Naive thymus-derived CD8-positive, alpha-beta T cell (primary cell): ENCODE data around the gene RNF220. TPM values are rescaled to one million over a fixed set of nuclear protein-coding genes. Genes with fewer than 3 reads are reported as not detected.

Experiments used
- ATAC-seq, 2 donors: fragments of 150-1000 bp; cut with Tn5 transposase in 1 of 2; sonication (Bioruptor Pico), chemical (Tn5 transposase) in 1 of 2; 1 replicate in 1 of 2; 2 replicates in 1 of 2; pipeline ENCODE4 v1.10.0; 2021; ENCODE audit warnings: mild to moderate bottlenecking in 2 of 2, moderate library complexity in 2 of 2
- POLR2A ChIA-PET: fragments of 350-600 bp; sonication (Branson Sonifier 250); formaldehyde crosslinking; loops from one replicate; lab custom pipeline; 2021; ENCODE audit warnings: antibody characterized with exemption; lab: Charles Lee
- DNase-seq, 10 donors: peaks; one replicate each; pipeline versions ENCODE4 v3.0.0 to v3.0.0-alpha.2; 2020 to 2022
- H3K27ac Mint-ChIP-seq, 10 donors: one replicate each; pipeline ENCODE4 v1.8.0; 2020 to 2022; ENCODE audit warnings: mild to moderate bottlenecking in 10 of 10, mixed read lengths in 10 of 10, moderate library complexity in 4 of 10, inconsistent platforms in 1 of 10
- H3K27me3 Mint-ChIP-seq, 5 donors: one replicate each; pipeline ENCODE4 v1.8.0; 2021 to 2022; ENCODE audit warnings: mixed read lengths in 5 of 5
- H3K36me3 Mint-ChIP-seq, 3 donors: one replicate each; pipeline ENCODE4 v1.8.0; 2020 to 2022; ENCODE audit warnings: mixed read lengths in 3 of 3, mild to moderate bottlenecking in 2 of 3, inconsistent platforms in 1 of 3
- H3K4me1 Mint-ChIP-seq, 4 donors: one replicate each; pipeline ENCODE4 v1.8.0; 2021 to 2022; ENCODE audit warnings: mixed read lengths in 4 of 4
- H3K4me3 Mint-ChIP-seq, 10 donors: one replicate each; pipeline ENCODE4 v1.8.0; 2020 to 2022; ENCODE audit warnings: mild to moderate bottlenecking in 10 of 10, mixed read lengths in 10 of 10, moderate library complexity in 6 of 10, inconsistent platforms in 1 of 10
- H3K9me3 Mint-ChIP-seq, 9 donors: one replicate each; pipeline ENCODE4 v1.8.0; 2020 to 2022; ENCODE audit warnings: mixed read lengths in 9 of 9, mild to moderate bottlenecking in 3 of 9, inconsistent platforms in 1 of 9, moderate library complexity in 1 of 9
- polyA plus RNA-seq, 3 donors: library from polyadenylated mRNA; unstranded; fragments of 300-500 nt; fragmentation: Illumina TruSeq; gene quantifications; one replicate each; pipeline ENCODE4 v1.2.3, GENCODE V29; 2021
- total RNA-seq, 8 experiments: library from RNA in 2 of 8; stranded (reverse) in 2 of 8; gene quantifications; one replicate each; pipeline ENCODE4 v1.2.3 and lab custom pipeline; 2021 to 2026

Gene RNF220
- total and polyA plus RNA-seq, 5 experiments from 2014 or later, result 62.2 to 129 (median 103) TPM

DNA sequence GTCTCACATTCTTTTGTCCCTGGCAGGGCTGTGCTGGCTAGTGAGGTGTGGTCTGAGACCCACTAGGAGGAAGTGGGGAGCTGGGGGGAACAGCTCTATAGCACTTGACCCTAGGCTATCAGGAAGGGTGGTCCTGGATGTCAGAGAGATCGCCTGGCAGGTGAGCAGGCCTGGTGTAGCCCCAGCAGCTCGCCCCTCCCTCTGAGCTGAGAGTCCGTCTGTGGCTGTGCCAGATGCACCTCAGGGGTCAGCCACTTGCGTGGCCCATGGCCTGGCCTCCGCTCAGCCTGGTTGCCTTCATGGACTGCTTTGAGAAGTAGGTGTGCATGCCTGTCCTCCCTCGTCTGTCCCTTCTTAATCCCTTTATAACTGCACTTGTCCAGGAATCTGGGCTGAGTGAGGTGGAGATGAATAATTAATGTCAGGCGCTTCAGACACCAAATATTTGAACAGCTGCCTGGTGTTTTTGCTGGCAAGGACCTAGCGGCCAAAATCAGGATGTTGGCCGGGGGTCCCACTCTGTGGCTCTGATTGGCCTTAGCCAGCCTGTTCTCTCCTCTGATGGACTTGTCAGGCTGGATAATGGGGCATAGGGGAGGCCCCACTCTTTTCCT lies 238.8 kb downstream of the RNF220 start:
- H3K27ac Mint-ChIP-seq, result peak overlapping the region in 4 of 10 donors; percentile 17 to 83 (median 45)
- H3K4me1 Mint-ChIP-seq, result peaks cover 0 to 20% (median 10%) of the 10 kb centered on the region in 4 donors
- DNase-seq, result no peak
- POLR2A ChIA-PET, result no interaction called here
- no peak overlapping the region for H3K4me3 Mint-ChIP-seq
- no peaks in the 10 kb centered on the region for H3K27me3 Mint-ChIP-seq
- H3K9me3 Mint-ChIP-seq, result no peaks in the 10 kb centered on the region
- H3K36me3 Mint-ChIP-seq, result peaks cover 0 to 90% (median 3%) of the 10 kb centered on the region in 3 donors
- no peak for ATAC-seq

DNA sequence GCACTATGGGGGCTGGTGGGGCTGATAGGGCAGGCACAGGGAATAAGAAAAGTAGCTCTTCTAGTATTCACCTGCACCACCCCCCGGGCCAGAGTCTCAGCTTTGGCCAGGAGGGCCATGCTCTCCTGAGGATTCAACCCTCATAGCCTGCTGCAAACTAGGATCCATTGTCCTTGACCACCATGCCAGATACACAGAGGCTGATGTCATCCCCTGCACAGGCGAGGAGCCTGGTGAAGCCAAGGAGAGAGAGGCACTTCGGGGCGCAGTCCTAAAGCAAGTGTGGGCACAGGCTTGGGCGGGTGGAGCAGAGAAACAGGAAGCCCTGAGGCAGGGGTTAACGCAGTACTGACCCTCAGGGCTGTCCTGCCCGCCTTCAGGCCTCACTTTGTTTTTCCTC lies 239.8 kb downstream of the RNF220 start:
- Mint-ChIP-seq H3K9me3 (no peaks in the 10 kb centered on the region), H3K36me3 (peaks cover 0 to 89% (median 3%) of the 10 kb centered on the region in 3 donors), H3K4me3 (no peak overlapping the region), H3K27ac (peak overlapping the region in 1 of 10 donors; percentile 17), H3K4me1 (peaks cover 0 to 20% (median 12%) of the 10 kb centered on the region in 4 donors), H3K27me3 (no peaks in the 10 kb centered on the region)
- ATAC-seq, result no peak
- no peak for DNase-seq
- POLR2A ChIA-PET, result no interaction called here

DNA sequence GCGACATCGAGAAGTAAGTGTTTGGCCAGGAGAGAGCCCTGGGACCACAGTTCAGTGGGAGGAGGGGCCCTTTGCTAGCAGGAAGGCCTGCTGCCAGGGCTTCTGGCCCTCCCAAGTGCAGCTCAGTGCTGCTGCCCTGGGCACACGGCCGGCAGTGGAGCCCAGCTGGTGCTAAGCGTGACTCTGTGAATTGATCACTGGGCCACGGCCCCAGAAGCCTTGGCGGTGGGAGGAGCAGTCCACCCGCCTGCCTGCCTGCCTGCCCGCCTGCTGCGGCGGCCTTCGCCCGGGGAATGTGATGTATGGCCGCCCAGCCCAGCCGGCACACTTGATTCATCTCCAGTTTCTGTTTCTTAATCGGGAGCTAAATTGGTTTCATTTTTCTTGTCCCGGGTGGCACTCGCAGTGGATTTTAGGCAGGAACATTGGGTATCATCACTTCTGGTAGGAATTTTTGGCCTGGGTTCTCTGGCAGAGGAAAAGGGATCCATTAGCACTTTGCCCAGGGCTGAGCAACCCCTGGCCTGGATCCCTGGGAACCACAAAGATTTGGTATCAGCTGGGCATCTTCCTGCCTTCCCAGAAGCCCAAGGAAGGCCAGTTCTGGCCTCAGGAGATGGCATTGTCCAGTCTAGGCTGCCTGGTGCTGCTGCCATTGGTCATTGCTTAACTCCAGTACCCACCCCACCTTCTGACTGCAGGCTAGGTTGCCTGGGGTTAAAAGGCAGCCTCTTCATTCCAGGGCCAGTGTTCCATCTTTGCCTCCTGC lies 240.6 kb downstream of the RNF220 start:
- H3K27me3 Mint-ChIP-seq, result no peaks in the 10 kb centered on the region
- DNase-seq (no peak), ATAC-seq (no peak)
- H3K36me3 Mint-ChIP-seq, result peaks cover 0 to 93% (median 3%) of the 10 kb centered on the region in 3 donors
- peak overlapping the region in 3 of 10 donors; percentile 48 to 71 (median 58) for H3K27ac Mint-ChIP-seq
- H3K4me1 Mint-ChIP-seq, result peaks cover 0 to 20% (median 12%) of the 10 kb centered on the region in 4 donors
- H3K4me3 Mint-ChIP-seq, result no peak overlapping the region
- POLR2A ChIA-PET, result no interaction called here
- H3K9me3 Mint-ChIP-seq, result no peaks in the 10 kb centered on the region

DNA sequence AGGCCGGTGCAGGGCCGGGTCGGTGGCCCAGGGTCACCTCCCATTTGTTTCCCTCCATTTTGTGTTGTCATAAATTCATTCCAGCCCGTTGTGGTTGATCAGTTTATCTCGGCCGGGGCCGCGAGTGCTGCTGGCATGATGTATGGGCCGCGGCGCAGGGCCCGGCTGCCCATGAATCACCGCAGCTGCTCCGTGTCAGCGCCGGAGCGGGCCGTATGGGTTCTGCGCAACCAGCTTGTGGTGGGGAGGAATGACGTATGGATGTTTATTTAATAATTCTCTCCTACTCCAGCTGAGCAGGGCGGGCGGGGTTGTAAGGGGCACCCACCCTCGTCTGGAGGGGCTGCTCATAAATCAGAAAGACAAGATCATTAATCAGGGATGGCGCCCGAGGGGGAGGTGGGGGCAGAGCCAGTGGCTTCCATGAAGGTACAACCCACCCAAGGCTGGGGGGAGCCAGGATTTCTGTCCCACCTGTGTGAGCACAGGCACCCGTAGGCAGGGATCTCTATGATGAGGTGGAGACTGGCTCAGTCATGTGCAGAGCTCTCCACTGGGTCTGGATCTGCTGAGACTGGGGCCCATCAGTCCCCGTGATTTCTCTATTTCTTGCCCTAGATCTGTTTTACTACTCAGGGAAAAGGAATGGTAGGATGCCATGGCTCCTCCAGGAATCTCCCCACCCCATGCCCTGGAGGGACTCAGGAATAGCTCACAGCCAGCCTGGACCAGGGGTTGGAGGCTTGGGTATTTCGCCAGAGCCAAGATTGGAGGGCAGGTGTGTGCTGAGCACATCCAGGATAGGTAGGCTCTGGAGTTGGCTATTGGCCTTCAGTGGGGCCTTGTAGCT lies 241.4 kb downstream of the RNF220 start:
- peaks cover 0 to 20% (median 10%) of the 10 kb centered on the region in 4 donors for H3K4me1 Mint-ChIP-seq
- DNase-seq (no peak), ATAC-seq (no peak)
- H3K4me3 Mint-ChIP-seq, result no peak overlapping the region
- H3K27me3 Mint-ChIP-seq, result no peaks in the 10 kb centered on the region
- H3K36me3 Mint-ChIP-seq, result peaks cover 0 to 90% (median 3%) of the 10 kb centered on the region in 3 donors
- peak overlapping the region in 2 of 10 donors; percentile 48 to 56 for H3K27ac Mint-ChIP-seq
- POLR2A ChIA-PET, result interaction anchor here (0.7 kb wide), 1 partner anchor 28 kb away, joined by 3 read pairs; the partner anchor contains the start of genes ARMH1 and TMEM53
- H3K9me3 Mint-ChIP-seq, result no peaks in the 10 kb centered on the region

DNA sequence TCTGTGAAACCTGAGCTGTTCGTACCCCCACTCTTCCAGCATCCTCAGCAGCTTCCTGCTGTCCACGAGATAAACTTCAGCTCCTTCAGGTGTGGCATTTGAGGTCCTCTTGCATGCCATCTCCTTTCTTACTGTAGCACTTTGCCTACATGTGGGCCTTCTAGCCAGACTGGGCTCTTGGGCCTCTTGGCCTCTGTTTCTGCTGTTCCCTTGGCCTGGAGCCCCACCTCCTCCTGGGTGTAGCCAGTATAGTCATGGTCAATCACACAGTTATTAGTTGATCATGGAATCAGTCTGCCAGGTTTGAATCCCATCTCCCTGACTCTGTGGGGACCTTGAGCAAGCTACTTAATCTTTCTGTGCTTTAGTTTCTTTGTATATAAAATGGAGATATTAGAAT lies 242.8 kb downstream of the RNF220 start:
- Mint-ChIP-seq H3K36me3 (peaks cover 0 to 78% (median 3%) of the 10 kb centered on the region in 3 donors), H3K9me3 (no peaks in the 10 kb centered on the region), H3K27ac (peak overlapping the region in 5 of 10 donors; percentile 4 to 73 (median 61)), H3K4me1 (peaks cover 0 to 18% (median 8%) of the 10 kb centered on the region in 4 donors), H3K27me3 (no peaks in the 10 kb centered on the region), H3K4me3 (no peak overlapping the region)
- POLR2A ChIA-PET, result interaction anchor here (1.1 kb wide), 1 partner anchor 16 kb away, joined by 3 read pairs; no protein-coding TSS in a partner anchor
- DNase-seq (no peak), ATAC-seq (no peak)

DNA sequence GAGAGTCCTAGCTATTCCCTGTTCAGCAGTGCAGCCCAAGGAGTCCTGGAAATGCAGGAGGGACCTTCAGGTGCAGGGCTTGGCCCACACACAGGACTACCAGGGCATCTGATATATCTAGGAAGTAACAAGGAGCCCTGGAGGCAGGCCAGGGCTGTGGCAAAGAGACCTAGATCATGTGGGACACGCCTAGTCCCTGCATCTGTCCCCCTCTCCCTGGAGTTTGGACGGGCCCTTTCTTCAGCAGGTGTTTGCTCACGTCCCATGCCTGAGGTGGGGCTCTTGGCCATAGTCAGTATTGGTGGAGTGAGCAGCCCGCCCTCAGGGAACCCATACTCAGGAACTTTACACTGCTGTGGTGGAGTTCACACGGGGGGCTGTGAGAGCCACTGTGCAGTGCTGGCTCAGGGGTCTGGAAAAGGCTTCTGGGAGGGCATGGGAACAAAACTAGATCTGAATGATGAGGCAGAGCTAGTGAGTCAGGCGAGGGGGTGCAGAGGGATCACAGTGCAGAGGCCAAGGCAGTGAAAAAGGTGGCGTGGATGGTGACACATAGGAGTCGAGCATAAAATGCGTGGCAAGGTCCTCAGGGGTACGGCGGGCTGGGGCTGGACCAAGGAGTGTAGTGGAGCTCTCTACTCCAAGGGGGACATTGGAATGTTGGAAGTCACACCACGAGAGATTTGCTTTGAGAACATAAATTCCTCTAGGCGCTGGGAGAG lies 243.6 kb downstream of the RNF220 start:
- Mint-ChIP-seq H3K27me3 (no peaks in the 10 kb centered on the region), H3K36me3 (peaks cover 0 to 70% (median 0%) of the 10 kb centered on the region in 3 donors), H3K9me3 (no peaks in the 10 kb centered on the region), H3K27ac (peak overlapping the region in 6 of 10 donors; percentile 52 to 78 (median 67)), H3K4me1 (peaks cover 0 to 14% (median 4%) of the 10 kb centered on the region in 4 donors), H3K4me3 (no peak overlapping the region)
- no peak for DNase-seq
- POLR2A ChIA-PET, result no interaction called here
- no peak for ATAC-seq

DNA sequence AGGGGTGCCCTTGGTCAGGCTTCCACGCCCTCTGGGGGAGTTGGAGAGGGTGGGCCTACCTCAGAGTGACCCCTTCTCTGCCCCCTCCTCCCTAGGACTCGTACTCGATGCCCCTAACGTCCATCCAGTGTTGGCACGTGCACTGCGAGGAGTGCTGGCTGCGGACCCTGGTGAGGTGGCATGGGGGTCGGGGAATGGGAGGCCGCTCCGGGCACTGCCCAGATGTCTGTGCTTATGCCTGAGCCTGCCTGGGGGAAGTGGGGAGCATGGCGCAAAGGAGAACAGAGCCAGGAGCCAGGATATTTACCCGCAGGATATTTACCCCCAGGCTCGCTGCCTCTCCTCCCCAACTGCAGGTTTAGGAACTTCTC lies 244.7 kb downstream of the RNF220 start:
- peaks cover 0 to 63% (median 0%) of the 10 kb centered on the region in 3 donors for H3K36me3 Mint-ChIP-seq
- no peak overlapping the region for H3K27ac Mint-ChIP-seq
- no peaks in the 10 kb centered on the region for H3K9me3 Mint-ChIP-seq
- no peak overlapping the region for H3K4me3 Mint-ChIP-seq
- peaks cover 0 to 10% (median 4%) of the 10 kb centered on the region in 4 donors for H3K4me1 Mint-ChIP-seq
- POLR2A ChIA-PET, result no interaction called here
- DNase-seq (no peak), ATAC-seq (no peak)
- H3K27me3 Mint-ChIP-seq, result no peaks in the 10 kb centered on the region

DNA sequence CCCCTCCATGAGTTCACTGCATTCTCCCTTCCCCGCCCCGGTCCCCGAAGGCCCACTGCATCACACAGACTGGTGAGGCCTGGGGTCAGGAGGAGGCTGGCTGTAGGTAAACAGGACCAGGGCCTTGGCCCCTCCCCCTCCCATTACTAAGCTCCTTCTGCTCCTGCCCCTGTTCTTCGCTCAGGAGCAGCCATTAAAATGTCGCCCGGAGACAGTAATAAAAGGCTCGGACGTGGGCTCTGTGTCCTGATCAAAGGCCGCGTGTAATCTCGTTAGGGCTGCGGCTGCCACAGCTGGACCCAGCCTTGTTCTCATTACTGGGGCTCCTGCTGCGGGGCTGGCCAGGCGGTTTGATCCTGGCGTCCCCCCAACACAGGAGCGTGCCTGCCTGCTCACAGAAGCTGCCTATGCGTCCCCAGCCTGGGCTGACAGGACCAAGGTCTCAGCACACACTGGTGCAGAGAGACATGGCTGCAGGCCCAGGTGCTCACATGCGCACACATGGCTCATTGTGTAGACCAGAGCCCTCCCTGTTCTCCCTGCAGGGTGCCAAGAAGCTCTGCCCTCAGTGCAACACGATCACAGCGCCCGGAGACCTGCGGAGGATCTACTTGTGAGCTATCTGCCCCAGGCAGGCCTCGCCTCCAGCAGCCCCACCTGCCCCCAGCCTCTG lies 245.2 kb downstream of the RNF220 start:
- Mint-ChIP-seq H3K36me3 (peaks cover 0 to 58% (median 0%) of the 10 kb centered on the region in 3 donors), H3K27me3 (no peaks in the 10 kb centered on the region), H3K27ac (peak overlapping the region in 3 of 10 donors; percentile 8 to 85 (median 9)), H3K4me3 (no peak overlapping the region), H3K9me3 (no peaks in the 10 kb centered on the region), H3K4me1 (peaks cover 0 to 10% (median 4%) of the 10 kb centered on the region in 4 donors)
- DNase-seq (no peak), ATAC-seq (no peak)
- POLR2A ChIA-PET, result interaction anchor here (1.1 kb wide), 1 partner anchor 13 kb away, joined by 3 read pairs; no protein-coding TSS in a partner anchor

DNA sequence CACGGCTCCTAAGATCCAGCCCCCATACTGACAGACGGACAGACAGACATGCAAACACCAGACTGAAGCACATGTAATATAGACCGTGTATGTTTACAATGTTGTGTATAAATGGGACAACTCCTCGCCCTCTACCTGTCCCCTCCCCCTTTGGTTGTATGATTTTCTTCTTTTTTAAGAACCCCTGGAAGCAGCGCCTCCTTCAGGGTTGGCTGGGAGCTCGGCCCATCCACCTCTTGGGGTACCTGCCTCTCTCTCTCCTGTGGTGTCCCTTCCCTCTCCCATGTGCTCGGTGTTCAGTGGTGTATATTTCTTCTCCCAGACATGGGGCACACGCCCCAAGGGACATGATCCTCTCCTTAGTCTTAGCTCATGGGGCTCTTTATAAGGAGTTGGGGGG lies 246.0 kb downstream of the RNF220 start:
- Mint-ChIP-seq H3K36me3 (peaks cover 0 to 51% (median 0%) of the 10 kb centered on the region in 3 donors), H3K9me3 (no peaks in the 10 kb centered on the region), H3K27me3 (no peaks in the 10 kb centered on the region), H3K27ac (peak overlapping the region in 5 of 10 donors; percentile 8 to 85 (median 57)), H3K4me1 (peaks cover 0 to 12% (median 4%) of the 10 kb centered on the region in 4 donors), H3K4me3 (no peak overlapping the region)
- DNase-seq (peak in 1 of 10 donors; percentile 52), ATAC-seq (no peak)
- POLR2A ChIA-PET, result interaction anchor here (0.7 to 2.6 kb wide), 3 partner anchors 13 to 85 kb away, joined by 3 to 17 read pairs (median 3); no protein-coding TSS in a partner anchor

DNA sequence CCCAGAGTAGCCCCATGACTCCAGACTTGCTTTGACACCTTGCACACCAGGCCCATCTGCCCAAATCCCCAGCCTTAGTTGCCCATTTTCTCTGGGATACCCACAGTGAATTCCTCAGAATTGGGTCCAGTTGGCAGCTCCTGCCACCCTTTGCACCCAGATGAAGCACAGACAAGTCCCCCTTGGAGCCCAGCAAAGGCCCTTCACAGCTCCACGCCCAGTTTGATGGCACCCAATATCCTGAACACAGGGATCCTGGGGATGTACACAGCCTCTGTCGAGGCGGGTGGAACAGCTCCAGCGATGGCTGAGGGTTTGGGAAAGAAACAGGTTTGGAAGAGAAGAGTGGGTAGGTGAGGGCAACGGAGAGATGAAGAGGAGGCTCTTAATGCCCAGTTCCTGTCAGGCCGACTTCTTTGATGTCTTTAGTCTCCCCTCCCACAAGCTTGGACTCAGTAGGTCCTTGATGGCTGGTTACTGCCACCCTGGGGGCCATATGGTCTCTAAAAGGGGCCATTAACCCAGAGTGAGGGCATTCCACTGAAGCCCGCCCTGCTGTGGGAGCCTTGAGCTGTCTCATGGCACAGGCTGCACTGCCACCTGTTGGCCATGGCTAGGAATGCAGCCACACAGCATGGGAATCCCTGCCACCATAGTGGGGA lies 247.5 kb downstream of the RNF220 start:
- POLR2A ChIA-PET, result interaction anchor here (0.5 to 2.6 kb wide), 3 partner anchors 21 to 974 kb away, joined by 3 to 17 read pairs (median 4); no protein-coding TSS in a partner anchor
- Mint-ChIP-seq H3K9me3 (no peaks in the 10 kb centered on the region), H3K27ac (peak overlapping the region in 9 of 10 donors; percentile 6 to 79 (median 66)), H3K4me1 (peaks cover 0 to 12% (median 4%) of the 10 kb centered on the region in 4 donors), H3K36me3 (peaks cover 0 to 38% (median 0%) of the 10 kb centered on the region in 3 donors), H3K27me3 (no peaks in the 10 kb centered on the region), H3K4me3 (no peak overlapping the region)
- peak; percentile 53 to 82 (median 70) for DNase-seq
- peak; percentile 94 to 95 for ATAC-seq
